T-helper 1 cell (primary cell): Measurements from ENCODE around the gene IL36RN.

Experiments
- DNase-seq, 5 donors: peaks; one replicate each; pipeline ENCODE4 v3.0.0-alpha.2; 2012 to 2020

Gene IL36RN

GRCh38 chr2:113050921-113051895 is 7.8 kb upstream of the IL36RN start:
- no peak for DNase-seq

- no peak for DNase-seq
Observed at GRCh38 chr2:113052396-113052917, 6.5 kb upstream of the IL36RN start, which contains the start of gene IL36B. Gene IL36B, minus strand, starts transcription at chr2:113052867.

- no peak for DNase-seq
Observed at GRCh38 chr2:113053666-113054065, 5.3 kb upstream of the IL36RN start.

- no peak for DNase-seq
Observed at GRCh38 chr2:113054066-113054465, 4.9 kb upstream of the IL36RN start.

GRCh38 chr2:113056521-113056920 is 2.5 kb upstream of the IL36RN start:
- no peak for DNase-seq

- no peak for DNase-seq
Observed at GRCh38 chr2:113057117-113057516, 1.9 kb upstream of the IL36RN start.

GRCh38 chr2:113058411-113058994 is 495 bp upstream of the IL36RN start:
- DNase-seq = no peak

GRCh38 chr2:113060396-113060795 is 1.4 kb downstream of the IL36RN start:
- no peak for DNase-seq

GRCh38 chr2:113060796-113061195 is 1.8 kb downstream of the IL36RN start:
- no peak for DNase-seq

GRCh38 chr2:113061241-113061640 is 2.2 kb downstream of the IL36RN start:
- DNase-seq = no peak

- DNase-seq = no peak
Observed at GRCh38 chr2:113061896-113062770, 3.1 kb downstream of the IL36RN start.

GRCh38 chr2:113064281-113064680 is 5.3 kb downstream of the IL36RN start:
- no peak for DNase-seq

- no peak for DNase-seq
Observed at GRCh38 chr2:113064898-113065297, 5.9 kb downstream of the IL36RN start.

- DNase-seq = no peak
Observed at GRCh38 chr2:113067681-113068080, 8.7 kb downstream of the IL36RN start, which contains the start of gene IL1F10. Gene IL1F10, plus strand, starts transcription at chr2:113067970. Its CDS starts 4,769 bp downstream, at chr2:113072739.

GRCh38 chr2:113068249-113068648 is 9.3 kb downstream of the IL36RN start:
- no peak for DNase-seq

GRCh38 chr2:113068706-113069485 is 9.9 kb downstream of the IL36RN start:
- no peak for DNase-seq

- no peak for DNase-seq
Observed at GRCh38 chr2:113069676-113070605, 10.9 kb downstream of the IL36RN start.

GRCh38 chr2:113070606-113070975 is 11.6 kb downstream of the IL36RN start:
- DNase-seq = no peak

- DNase-seq = no peak
Observed at GRCh38 chr2:113072584-113072983, 13.6 kb downstream of the IL36RN start.

GRCh38 chr2:113073325-113073834 is 14.4 kb downstream of the IL36RN start:
- no peak for DNase-seq
